Measurements from ENCODE around the gene ZNF281.
"Not testable (repeated sequence)": the region's sequence is repeated elsewhere in the genome, so short reads cannot be mapped to it uniquely, and the experiment has no call there.

ZNF281 gene

DNA sequence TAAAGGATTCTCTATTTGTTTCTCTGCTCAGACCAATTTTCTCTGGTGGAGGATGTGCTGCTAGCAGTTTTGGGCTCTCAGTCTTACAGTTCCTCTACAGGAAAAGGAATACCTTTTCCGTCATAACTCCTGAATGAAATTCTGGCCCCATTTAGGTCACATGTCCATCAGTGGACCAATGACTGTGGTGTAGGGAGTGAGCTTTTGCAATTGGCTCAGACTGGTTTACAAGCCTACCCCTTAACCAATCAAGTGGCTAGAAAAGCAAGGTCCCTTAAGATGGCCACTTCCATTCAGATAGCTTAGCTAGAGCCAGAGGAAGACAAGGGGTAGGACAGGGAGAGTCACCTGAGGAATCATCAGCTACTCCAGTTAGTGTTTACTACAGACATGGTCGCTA, 16.4 kb upstream of the ZNF281 start:
- no peaks in the 10 kb centered on the region for H3K4me1 ChIP-seq
- no peak for DNase-seq
- TF ChIP-seq, protein P1, sequence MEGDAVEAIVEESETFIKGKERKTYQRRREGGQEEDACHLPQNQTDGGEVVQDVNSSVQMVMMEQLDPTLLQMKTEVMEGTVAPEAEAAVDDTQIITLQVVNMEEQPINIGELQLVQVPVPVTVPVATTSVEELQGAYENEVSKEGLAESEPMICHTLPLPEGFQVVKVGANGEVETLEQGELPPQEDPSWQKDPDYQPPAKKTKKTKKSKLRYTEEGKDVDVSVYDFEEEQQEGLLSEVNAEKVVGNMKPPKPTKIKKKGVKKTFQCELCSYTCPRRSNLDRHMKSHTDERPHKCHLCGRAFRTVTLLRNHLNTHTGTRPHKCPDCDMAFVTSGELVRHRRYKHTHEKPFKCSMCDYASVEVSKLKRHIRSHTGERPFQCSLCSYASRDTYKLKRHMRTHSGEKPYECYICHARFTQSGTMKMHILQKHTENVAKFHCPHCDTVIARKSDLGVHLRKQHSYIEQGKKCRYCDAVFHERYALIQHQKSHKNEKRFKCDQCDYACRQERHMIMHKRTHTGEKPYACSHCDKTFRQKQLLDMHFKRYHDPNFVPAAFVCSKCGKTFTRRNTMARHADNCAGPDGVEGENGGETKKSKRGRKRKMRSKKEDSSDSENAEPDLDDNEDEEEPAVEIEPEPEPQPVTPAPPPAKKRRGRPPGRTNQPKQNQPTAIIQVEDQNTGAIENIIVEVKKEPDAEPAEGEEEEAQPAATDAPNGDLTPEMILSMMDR (IDR thresholded peaks at IDR 0.05; ENCODE audit: low read depth, low read length) = no peak
- H3K9me3 ChIP-seq = no peaks in the 10 kb centered on the region; the same call in 1 of the 2 replicates
- no peaks in the 10 kb centered on the region for H3K27me3 ChIP-seq
- no peak overlapping the region for H3K4me3 ChIP-seq (ENCODE audit: low read depth, low read length)
- no peaks in the 10 kb centered on the region for H3K36me3 ChIP-seq

DNA sequence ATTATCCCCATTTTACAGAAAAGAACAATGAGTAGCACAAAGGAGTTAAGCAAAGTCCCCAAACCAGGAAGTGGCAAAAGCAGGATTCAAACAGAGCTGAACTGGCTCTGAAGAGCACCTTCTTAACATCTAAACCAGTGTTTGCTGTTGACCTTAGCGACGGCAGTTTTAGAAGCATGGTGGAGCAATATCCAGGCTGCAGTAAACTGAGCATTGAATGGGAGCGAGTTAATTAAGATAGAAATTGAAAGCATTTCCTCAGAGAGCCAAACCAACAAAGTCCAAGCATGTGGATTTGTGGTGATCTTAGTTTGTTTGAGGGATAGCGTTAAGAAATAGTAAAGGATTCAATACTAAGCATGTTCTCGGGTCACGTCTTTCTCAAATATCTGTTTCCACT, 13.4 kb upstream of the ZNF281 start:
- TF ChIP-seq, protein P1 (IDR thresholded peaks at IDR 0.05; ENCODE audit: low read depth, low read length) = no peak
- Histone ChIP-seq H3K4me3 (ENCODE audit: low read depth, low read length) (no peak overlapping the region), H3K9me3 (no peaks in the 10 kb centered on the region; the same call in 1 of the 2 replicates), H3K4me1 (no peaks in the 10 kb centered on the region), H3K36me3 (no peaks in the 10 kb centered on the region), H3K27me3 (no peaks in the 10 kb centered on the region)
- DNase-seq = no peak

DNA sequence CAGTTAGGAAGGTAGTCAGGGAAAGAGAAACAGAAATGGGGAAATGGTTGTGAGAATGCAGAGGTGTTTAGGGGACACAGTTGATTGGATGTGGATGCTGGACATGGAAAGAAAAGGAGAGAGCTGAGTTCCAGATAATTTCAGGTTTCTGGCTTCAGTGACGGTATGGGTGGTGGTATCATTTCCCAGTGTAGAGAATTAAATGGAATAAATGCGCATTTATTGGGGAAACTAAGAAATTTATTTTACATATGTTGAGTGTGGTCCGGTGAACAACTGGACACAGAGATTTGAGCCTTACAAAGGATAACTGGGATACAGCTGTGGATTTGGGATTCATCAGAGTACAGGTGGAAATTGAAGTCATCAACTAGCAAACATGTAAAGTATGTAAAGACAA, 12.4 kb upstream of the ZNF281 start:
- no peak for DNase-seq
- Histone ChIP-seq H3K9me3 (no peaks in the 10 kb centered on the region; the same call in 1 of the 2 replicates), H3K4me3 (ENCODE audit: low read depth, low read length) (no peak overlapping the region), H3K27me3 (no peaks in the 10 kb centered on the region), H3K36me3 (no peaks in the 10 kb centered on the region), H3K4me1 (no peaks in the 10 kb centered on the region)
- TF ChIP-seq, protein P1 (IDR thresholded peaks at IDR 0.05; ENCODE audit: low read depth, low read length) = no peak

DNA sequence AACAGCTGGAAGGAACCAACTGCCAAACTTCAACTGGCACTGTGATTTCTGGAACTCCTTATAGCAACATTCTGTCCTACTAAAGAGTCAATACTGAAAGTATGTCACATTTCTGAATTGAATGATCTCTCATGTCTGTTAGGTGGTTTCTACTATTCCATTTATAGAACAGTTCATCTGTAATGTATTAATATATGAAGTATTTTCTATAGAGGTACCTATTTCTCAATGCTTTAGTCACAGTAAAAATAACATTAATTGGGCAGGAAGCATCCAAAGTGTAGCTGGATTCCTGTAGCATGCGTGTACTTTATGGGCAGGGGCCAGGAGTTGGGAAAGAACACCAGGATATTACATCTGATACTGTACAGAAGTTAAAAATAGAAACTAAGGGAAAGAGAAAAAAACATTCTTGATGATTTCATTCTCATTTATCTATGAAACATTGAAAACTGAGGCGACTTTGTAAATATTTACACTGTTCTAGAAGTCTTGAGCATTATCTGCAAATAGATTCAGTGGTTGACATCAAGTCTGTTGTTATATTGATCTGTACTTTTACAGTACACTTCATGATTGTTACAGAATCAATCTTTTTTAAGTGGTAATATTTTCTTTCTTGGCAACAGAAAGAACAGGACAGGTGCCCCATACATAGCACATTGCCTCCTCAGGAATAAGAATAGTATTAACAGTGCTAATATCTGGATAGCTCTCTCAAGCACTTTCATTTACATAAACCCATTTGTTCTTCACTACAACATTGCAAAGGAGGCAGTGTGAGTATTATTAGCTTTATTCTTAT, 6.2 kb upstream of the ZNF281 start:
- Histone ChIP-seq H3K4me3 (ENCODE audit: low read depth, low read length) (no peak overlapping the region), H3K27me3 (no peaks in the 10 kb centered on the region), H3K9me3 (no peaks in the 10 kb centered on the region), H3K36me3 (no peaks in the 10 kb centered on the region), H3K4me1 (no peaks in the 10 kb centered on the region)
- TF ChIP-seq, protein P1 (IDR thresholded peaks at IDR 0.05; ENCODE audit: low read depth, low read length) = no peak
- DNase-seq = no peak

DNA sequence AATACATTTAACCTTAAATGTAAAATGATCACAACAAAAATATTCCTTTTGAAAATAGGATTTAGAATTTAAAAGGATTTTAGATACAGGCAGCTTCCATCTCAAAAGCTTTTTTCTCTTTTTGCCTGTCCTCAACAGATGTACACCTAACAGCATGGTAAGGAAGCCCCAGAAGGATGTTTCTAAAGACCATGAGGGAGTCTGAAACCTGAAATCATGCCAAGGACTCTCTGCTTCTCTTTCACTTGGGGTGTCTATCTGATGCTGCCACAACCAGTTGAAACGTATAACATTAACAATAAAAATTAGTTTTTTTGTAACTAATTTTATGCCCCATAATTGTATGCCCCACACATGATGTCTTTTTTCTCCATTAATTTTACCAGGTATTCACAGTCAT, 5.4 kb upstream of the ZNF281 start:
- TF ChIP-seq, protein P1 (IDR thresholded peaks at IDR 0.05; ENCODE audit: low read depth, low read length) = no peak
- Histone ChIP-seq H3K9me3 (no peaks in the 10 kb centered on the region), H3K27me3 (no peaks in the 10 kb centered on the region), H3K4me1 (no peaks in the 10 kb centered on the region), H3K4me3 (ENCODE audit: low read depth, low read length) (no peak overlapping the region), H3K36me3 (no peaks in the 10 kb centered on the region)
- DNase-seq = no peak

DNA sequence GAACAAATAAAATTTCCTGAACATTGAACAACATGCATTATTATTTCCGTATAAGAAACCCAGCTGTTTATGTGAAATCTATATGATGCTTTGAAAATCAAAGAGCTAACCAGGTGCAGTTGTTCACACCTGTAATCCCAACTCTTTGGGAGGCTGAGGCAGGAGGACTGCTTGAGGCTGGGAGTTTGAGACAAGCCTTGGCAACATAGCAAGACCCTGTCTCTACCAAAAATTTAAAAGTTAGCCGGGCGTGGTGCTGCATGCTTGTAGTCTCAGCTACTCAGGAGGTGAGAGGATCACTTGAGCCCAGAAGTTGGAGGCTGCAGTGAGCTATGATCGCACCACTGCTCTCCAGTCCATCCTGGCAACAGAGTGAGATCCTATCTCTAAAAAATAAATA, 4.8 kb upstream of the ZNF281 start:
- H3K9me3 ChIP-seq = no peaks in the 10 kb centered on the region
- TF ChIP-seq, protein P1 (IDR thresholded peaks at IDR 0.05; ENCODE audit: low read depth, low read length) = no peak
- no peaks in the 10 kb centered on the region for H3K27me3 ChIP-seq
- H3K36me3 ChIP-seq = no peaks in the 10 kb centered on the region
- DNase-seq = no peak
- no peak overlapping the region for H3K4me3 ChIP-seq (ENCODE audit: low read depth, low read length)
- no peaks in the 10 kb centered on the region for H3K4me1 ChIP-seq

DNA sequence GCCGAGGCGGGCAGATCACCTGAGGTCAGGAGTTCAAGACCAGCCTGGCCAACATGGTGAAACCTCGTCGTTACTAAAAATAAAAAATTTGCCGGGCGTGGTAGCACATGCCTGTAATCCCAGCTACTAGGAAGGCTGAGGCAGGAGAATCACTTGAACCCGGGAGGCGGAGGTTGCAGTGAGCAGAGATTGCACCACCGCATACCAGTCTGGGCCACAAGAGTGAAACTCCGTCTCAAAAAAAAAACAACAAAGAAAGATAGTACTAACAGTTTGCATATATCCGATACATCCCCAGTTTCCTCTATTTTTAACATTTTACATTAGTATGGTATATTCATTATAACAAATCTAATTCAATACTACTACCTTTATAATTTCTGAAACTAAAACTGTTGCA, 3.9 kb upstream of the ZNF281 start:
- not testable (repeated sequence) for H3K27me3 ChIP-seq; H3K36me3 ChIP-seq; H3K4me3 ChIP-seq (ENCODE audit: low read depth, low read length); H3K4me1 ChIP-seq; DNase-seq; H3K9me3 ChIP-seq
